ENCODE results near the gene PAPPA2.

GRCh38 chr1:176461576-176461975, 1.4 kb upstream of the PAPPA2 start:
- TF ChIP-seq POLR2AphosphoS5 (IDR thresholded peaks at IDR 0.05) (no peak), CTCF (IDR thresholded peaks at IDR 0.05) (no peak), EP300 (IDR thresholded peaks at IDR 0.05) (no peak)

Measured in esophagus muscularis mucosa (tissue), 4 donors.